Amniotic epithelial cell (primary cell): Measurements from ENCODE around the gene TCAP.

Experiments
- DNase-seq: peaks from one replicate; pipeline ENCODE4 v3.0.0-alpha.2; 2010; ENCODE audit warnings: low read depth

Gene TCAP

DNA sequence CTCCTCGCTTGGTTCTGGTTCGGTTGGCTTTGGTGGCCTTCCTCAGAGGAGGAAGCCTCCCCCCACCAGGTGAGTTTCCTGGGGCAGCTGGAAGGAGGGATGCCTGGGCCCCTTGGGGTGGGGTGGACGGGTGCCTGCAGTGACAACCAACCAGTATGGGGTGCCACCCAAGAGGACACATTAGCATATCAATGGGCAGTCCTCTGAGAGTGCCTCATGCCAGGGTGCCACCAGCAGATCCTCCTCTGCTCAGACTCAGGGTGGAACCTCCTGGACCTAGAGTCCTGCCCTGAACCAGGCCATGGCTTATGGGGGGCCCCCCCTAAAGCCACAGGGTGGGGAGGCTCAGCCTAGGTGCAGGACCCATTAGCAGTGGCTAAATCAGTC lies 35.7 kb upstream of the TCAP start:
- no peak for DNase-seq

GRCh38 chr17:39629898-39630297 lies 35.3 kb upstream of the TCAP start:
- peak; percentile 35 for DNase-seq

DNA sequence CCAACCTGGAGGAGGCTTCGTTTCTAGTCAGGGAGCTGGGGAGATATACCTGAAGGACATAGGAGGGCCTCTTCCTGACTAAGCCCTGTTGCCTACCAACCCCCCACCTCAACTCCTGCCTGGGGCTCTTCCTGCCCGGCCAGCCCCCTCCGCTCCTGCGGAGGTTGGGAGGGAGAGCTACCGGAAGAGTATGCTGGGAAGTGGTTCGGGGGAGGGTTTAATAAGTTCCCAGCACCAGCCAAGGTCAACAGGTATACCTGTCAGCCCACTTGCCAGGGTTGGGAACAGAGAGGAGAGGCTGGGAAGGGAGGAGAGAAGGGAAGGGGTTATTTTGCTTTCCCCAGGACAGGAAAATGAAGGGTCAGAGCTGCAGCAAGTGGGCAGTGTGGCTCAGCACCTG lies 33.7 kb upstream of the TCAP start:
- DNase-seq, result no peak

- DNase-seq, result no peak
Observed at GRCh38 chr17:39632153-39632941, 32.8 kb upstream of the TCAP start.

GRCh38 chr17:39633570-39634183 lies 31.5 kb upstream of the TCAP start:
- no peak for DNase-seq

- peak; percentile 45 for DNase-seq
Observed at GRCh38 chr17:39634384-39634871, 30.7 kb upstream of the TCAP start.

GRCh38 chr17:39635614-39636176 lies 29.5 kb upstream of the TCAP start:
- no peak for DNase-seq

GRCh38 chr17:39636587-39636926 lies 28.6 kb upstream of the TCAP start:
- DNase-seq, result no peak

DNA sequence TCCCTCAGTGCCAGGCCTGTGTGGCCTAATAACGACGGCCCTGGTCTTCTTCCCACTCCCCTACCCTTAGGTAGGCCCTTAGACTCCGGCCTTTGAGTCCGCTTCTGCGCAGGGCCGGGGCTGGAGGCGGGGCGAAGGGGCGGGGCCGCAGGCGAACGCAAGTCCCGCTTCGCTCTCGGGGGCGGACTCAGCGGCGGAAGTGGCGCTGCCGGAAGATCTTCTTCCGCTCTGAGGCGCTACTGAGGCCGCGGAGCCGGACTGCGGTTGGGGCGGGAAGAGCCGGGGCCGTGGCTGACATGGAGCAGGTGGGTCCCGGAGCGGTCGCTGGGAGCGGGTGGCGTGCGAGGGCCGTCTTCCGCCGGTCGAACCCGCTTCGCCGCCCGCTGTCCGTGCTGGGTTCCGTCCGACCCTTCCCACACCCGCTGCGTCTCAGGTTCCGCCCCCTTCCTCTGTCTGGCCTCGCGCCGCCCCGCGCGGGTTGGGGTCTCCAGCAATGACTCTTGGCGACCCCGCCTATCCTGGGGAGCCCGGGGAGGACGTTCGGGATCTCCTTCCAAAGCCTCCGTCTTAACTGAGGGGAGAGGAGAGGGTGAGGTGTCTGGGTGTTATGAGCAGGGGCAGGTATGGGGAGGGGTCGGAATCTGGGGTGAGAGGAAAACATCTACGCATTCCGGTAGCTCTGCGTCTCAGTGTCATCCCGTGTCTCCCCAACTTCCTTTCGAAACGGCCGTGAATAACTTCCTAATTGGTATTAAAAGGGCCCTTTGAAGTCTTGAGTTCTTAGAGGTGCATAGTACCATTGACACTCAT lies 28.0 kb upstream of the TCAP start, which contains the start of gene STARD3:
STARD3 (plus strand) TSS at position 218 of the 810 bp plus-strand sequence. CDS start 16,388 bp downstream, outside the sequence.
- peak; percentile 80 for DNase-seq

DNA sequence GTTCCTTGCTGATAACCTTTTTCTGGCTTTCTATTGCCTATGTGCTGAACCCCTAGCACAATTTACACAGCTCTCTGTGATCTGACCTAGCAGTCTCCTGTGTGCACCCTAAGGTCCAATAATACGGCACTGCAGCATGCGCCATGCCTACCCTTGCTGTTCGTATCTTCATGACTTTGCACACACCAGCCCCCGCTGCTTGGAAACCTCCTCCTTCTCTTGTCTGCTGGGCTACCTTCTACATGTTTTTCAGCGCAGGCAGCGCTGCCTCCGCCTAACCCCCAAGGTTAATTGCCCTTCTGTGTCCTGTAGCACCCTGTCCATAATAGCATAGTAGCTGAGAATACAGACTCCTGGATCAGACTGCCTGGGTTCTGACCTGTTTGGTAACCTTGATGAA lies 26.8 kb upstream of the TCAP start:
- DNase-seq, result no peak

DNA sequence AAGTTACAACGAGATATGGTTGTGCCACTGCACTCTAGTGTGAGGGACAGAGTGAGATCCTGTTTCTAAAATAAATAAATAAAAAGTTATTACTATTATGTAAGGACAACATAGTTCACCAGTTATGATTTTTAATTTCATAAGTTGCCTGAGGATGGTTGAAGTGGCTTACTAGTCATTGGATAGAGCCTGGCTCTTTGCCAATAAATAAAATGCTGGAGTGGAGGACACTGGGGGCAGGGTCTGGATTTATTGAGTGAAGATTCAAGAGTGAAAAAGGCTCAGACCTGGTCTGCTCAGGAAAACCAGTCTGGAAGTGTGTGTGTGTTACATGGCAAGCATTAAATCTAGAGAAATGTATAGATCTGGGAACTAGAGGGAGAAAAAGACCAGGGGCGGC lies 26.1 kb upstream of the TCAP start:
- DNase-seq, result no peak

- peak; percentile 71 for DNase-seq
Observed at GRCh38 chr17:39639566-39640458, 25.3 kb upstream of the TCAP start.

GRCh38 chr17:39640591-39641031 lies 24.5 kb upstream of the TCAP start:
- DNase-seq, result peak; percentile 32

DNA sequence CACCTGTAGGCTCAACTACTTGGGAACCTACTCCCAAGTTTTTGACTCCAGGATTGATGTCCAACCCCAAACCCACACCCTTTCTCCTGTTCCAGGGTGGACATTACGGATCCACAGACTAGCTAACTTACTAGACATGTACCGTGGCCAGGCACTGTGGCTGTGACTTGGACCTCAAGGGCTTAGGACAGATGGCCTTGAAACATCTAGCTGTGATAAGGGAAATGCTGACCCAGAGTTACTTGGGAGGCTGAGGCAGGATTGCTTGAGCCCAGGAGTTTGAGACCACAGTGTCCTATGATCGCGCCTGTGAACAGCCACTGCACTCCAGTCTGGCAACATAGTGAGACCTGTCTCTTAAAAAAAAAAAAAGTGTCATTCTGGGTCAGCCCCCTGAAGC lies 24.1 kb upstream of the TCAP start:
- no peak for DNase-seq

DNA sequence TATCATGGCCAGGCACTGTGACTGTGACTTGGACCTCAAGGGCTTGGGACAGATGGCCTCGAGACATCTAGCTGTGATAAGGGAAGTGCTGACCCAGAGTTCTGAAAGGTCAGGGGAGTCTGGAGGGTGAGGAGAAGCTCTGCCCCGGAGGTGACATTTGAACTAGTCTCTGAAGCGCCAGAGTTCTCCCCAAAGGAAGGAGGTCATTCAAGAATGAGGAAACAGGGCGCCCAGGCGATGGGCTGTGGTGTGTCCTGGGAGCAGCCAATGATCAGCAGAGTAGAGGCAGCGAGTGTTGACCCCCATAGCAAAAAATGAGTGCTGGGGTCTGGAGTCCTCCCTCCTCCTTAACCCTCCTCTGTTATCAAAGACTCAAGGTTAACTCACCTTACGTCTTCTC lies 23.3 kb upstream of the TCAP start:
- DNase-seq, result no peak

- DNase-seq, result no peak
Observed at GRCh38 chr17:39642291-39643074, 22.7 kb upstream of the TCAP start.

- peak; percentile 36 for DNase-seq
Observed at GRCh38 chr17:39643271-39643670, 21.9 kb upstream of the TCAP start.

GRCh38 chr17:39647256-39647655 lies 17.9 kb upstream of the TCAP start:
- no peak for DNase-seq

GRCh38 chr17:39648616-39649366 lies 16.4 kb upstream of the TCAP start:
- DNase-seq, result peak; percentile 96

DNA sequence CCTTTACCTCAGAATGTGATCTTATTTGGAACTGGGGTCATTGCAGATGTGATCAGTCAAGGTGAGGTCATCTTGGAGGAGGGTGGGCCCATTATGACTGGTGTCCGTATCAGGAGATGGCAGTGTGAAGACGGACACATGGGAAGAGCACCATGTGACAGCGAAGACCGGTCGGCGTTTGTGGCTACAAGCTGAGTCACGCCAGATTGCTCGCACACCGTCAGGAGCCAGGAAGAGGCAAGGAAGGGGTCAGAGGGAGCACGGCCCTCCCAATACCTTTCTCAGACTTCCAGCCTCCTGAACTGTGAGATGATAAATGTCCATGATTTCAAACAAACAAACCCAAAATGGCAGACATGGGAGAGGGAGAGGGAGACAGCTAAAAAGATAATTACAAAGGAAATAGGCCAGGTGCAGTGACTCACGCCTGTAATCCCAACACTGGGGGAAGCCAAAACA lies 15.0 kb upstream of the TCAP start:
- DNase-seq, result peak; percentile 18
